AG09309 (cell line): Measurements from ENCODE around the gene TRMT44.

Experiments used
- DNase-seq: peaks from one replicate; pipeline ENCODE4 v3.0.0-alpha.2; 2010; ENCODE audit warnings: low read depth
- H3K4me3 ChIP-seq: 2 replicates; pipeline ENCODE4 v1.5.1; 2011; ENCODE audit warnings: mild to moderate bottlenecking, low read depth, low read length, moderate library complexity; ENCODE audit not compliant: control insufficient read depth
- CTCF ChIP-seq: IDR thresholded peaks from 2 replicates; pipeline ENCODE4 v1.5.1; 2011; ENCODE audit warnings: mild to moderate bottlenecking, low read depth, low read length, inconsistent platforms; ENCODE audit not compliant: insufficient read depth, control insufficient read depth; ENCODE audit errors: missing control alignments

TRMT44 gene

GRCh38 chr4:8457646-8458252 lies 17.2 kb downstream of the TRMT44 start:
- no peak overlapping the region for H3K4me3 ChIP-seq
- no peak for DNase-seq
- no peak for TF ChIP-seq CTCF

- DNase-seq: no peak
- H3K4me3 ChIP-seq: no peak overlapping the region
- TF ChIP-seq CTCF: no peak
Measured at GRCh38 chr4:8459867-8460445, 19.4 kb downstream of the TRMT44 start.

GRCh38 chr4:8461086-8461485 lies 20.5 kb downstream of the TRMT44 start:
- TF ChIP-seq CTCF: no peak
- no peak overlapping the region for H3K4me3 ChIP-seq
- DNase-seq: no peak

GRCh38 chr4:8461616-8462015 lies 21.0 kb downstream of the TRMT44 start:
- DNase-seq: no peak
- TF ChIP-seq CTCF: no peak

GRCh38 chr4:8463811-8464210 lies 23.2 kb downstream of the TRMT44 start:
- H3K4me3 ChIP-seq: no peak overlapping the region
- TF ChIP-seq CTCF: no peak
- DNase-seq: no peak

More at GRCh38 chr4:8461616-8462015, 21.0 kb downstream of the TRMT44 start:
- H3K4me3 ChIP-seq: no peak overlapping the region

- DNase-seq: no peak
- no peak for TF ChIP-seq CTCF
Measured at GRCh38 chr4:8464381-8464780, 23.8 kb downstream of the TRMT44 start.

More at GRCh38 chr4:8464381-8464780, 23.8 kb downstream of the TRMT44 start:
- H3K4me3 ChIP-seq: no peak overlapping the region
